Measurements from ENCODE around the gene TBC1D24. TPM values are rescaled to one million over a fixed set of nuclear protein-coding genes. Genes with fewer than 3 reads are reported as not detected.
"Not testable (repeated sequence)": the region's sequence is repeated elsewhere in the genome, so short reads cannot be mapped to it uniquely, and the experiment has no call there.

TBC1D24 gene
- total RNA-seq, 1 experiment from 2014 or later, result 24.6 TPM

DNA sequence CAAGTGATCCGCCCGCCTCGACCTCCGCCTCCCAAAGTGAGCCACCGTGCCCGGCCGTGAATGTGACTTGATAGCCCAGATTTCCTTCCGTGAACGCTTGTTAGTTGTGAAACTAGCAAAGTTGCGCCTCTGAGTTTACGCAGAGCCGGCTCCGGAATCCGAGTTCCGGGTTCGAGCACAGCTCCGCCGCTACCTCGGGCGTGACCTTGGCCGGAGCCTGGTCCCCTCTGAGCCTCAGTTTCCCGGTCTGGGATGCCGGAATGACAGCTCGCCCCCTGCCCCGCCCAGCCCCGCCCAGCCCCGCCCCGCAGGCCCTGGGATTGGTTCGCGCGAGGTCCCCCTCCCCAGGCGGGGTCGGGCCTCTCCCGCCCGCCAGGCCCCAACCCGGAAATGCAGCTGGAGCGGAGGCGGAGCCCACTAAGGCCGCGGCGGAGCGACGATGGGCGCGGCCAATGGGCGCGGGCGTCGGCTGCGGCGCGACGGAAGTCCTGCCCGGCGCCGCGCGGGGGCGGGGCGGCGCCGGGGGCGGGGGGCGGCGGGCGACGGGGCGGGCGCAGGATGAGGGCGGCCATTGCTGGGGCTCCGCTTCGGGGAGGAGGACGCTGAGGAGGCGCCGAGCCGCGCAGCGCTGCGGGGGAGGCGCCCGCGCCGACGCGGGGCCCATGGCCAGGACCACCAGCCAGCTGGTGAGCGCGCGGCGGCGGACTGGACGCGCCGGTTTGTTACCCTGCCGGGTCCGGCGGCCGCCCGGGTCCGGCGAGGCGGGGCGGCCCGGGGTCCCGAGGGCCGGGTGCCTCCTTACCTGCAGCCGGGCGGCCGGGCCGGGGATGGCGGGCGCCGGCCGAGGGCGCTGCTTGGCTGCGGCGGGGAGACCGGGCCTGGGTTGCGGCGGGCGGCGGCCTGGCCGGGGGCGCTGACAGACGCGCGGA lies 62.8 kb downstream of the TBC1D24 start, which contains the start of gene PDPK1 (continued):
- TF ChIP-seq SRF (IDR thresholded peaks at IDR 0.05; ENCODE audit: low read depth) (no peak), SP1 (IDR thresholded peaks at IDR 0.05; ENCODE audit: low read depth) (peak; percentile 60), EZH2phosphoT487 (IDR thresholded peaks at IDR 0.05; ENCODE audit: borderline replicate concordance) (no peak), FOSL1 (IDR thresholded peaks at IDR 0.05; ENCODE audit: low read depth) (no peak), POLR2AphosphoS5 (IDR thresholded peaks at IDR 0.05; ENCODE audit: low read depth, low read length) (peak; percentile 62; the same call in 1 of the 2 replicates), CEBPB (IDR thresholded peaks at IDR 0.05; ENCODE audit: low read depth) (no peak), SIN3A (IDR thresholded peaks at IDR 0.05; ENCODE audit: low read depth) (peak; percentile 18; the same call in 1 of the 2 replicates)
- TF ChIP-seq, protein P1, sequence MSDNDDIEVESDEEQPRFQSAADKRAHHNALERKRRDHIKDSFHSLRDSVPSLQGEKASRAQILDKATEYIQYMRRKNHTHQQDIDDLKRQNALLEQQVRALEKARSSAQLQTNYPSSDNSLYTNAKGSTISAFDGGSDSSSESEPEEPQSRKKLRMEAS (IDR thresholded peaks at IDR 0.05), result 0 out of 2 replicates have a peak, but pooled peaks have one; percentile 18
- TF ChIP-seq, protein P2, sequence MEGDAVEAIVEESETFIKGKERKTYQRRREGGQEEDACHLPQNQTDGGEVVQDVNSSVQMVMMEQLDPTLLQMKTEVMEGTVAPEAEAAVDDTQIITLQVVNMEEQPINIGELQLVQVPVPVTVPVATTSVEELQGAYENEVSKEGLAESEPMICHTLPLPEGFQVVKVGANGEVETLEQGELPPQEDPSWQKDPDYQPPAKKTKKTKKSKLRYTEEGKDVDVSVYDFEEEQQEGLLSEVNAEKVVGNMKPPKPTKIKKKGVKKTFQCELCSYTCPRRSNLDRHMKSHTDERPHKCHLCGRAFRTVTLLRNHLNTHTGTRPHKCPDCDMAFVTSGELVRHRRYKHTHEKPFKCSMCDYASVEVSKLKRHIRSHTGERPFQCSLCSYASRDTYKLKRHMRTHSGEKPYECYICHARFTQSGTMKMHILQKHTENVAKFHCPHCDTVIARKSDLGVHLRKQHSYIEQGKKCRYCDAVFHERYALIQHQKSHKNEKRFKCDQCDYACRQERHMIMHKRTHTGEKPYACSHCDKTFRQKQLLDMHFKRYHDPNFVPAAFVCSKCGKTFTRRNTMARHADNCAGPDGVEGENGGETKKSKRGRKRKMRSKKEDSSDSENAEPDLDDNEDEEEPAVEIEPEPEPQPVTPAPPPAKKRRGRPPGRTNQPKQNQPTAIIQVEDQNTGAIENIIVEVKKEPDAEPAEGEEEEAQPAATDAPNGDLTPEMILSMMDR (IDR thresholded peaks at IDR 0.05 in 2 of 3, conservative IDR thresholded peaks at IDR 0.05 in 1 of 3; ENCODE audit: borderline replicate concordance in 1 of 3, insufficient read depth in 1 of 3, low read depth in 2 of 3, low read length in 2 of 3), result no peak
- TF ChIP-seq, protein P3, sequence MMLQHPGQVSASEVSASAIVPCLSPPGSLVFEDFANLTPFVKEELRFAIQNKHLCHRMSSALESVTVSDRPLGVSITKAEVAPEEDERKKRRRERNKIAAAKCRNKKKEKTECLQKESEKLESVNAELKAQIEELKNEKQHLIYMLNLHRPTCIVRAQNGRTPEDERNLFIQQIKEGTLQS (IDR thresholded peaks at IDR 0.05), result no peak

DNA sequence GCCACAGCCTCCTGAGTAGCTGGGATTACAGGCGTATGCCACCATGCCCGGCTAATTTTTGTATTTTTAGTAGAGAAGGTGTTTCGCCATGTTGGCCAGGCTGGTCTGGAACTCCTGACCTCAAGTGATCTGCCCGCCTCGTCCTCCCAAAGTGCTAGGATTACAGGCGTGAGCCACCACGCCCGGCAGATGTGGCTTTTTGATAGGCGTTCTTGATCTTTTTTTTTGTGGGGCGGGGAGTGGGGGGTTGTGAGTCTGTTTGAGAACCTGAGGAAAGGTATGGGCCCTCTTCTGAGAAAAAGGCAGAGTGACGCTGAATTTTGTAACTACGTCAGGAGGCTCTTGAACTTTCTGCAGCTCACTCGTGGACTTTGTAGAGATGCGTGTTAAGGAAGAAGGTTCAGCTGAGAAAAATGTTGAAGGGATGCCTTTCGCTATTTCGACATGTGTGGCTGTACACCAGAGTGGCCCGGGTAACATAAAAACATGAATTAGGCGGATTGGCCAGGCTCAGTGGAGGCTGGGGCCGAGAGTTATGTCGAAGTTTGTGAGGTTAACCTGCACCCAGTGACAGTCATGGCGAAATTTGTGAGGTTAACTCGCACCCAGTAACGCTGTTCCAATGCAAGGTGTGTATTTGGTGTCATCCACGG lies 64.4 kb downstream of the TBC1D24 start:
- H3K9me3 ChIP-seq (ENCODE audit: control insufficient read depth in 1 of 2, insufficient read depth in 1 of 2, low read depth in 1 of 2, low read length in 2 of 2); DNase-seq (ENCODE audit: low read depth, low spot score); H2AFZ ChIP-seq (ENCODE audit: low read depth, low read length, poor library complexity, severe bottlenecking); BruUV-seq (replicated peaks); H3K36me3 ChIP-seq (ENCODE audit: control insufficient read depth in 1 of 2, insufficient read depth in 2 of 2, low read length in 2 of 2); CTCF ChIA-PET; POLR2A ChIA-PET; H3K4me3 ChIP-seq (replicated peaks in 1 of 2; ENCODE audit: low read depth in 1 of 2, low read length in 2 of 2); ATAC-seq; H4K20me1 ChIP-seq (ENCODE audit: insufficient read depth); H3K9ac ChIP-seq (ENCODE audit: low read length); intact Hi-C loops (cut with micrococcal nuclease); H3K27ac ChIP-seq (ENCODE audit: low read depth, low read length); H3K9me2 ChIP-seq (ENCODE audit: insufficient read depth); H3K27me3 ChIP-seq (ENCODE audit: insufficient read depth, low read length): not testable (repeated sequence)
- peak overlapping the region; percentile 75; the same call in 1 of the 2 replicates for H3K4me2 ChIP-seq (ENCODE audit: low read length)
- peaks cover 10 to 18% of the 10 kb centered on the region in 2 experiments for H3K4me1 ChIP-seq (ENCODE audit: control insufficient read depth in 1 of 2, insufficient read depth in 2 of 2, low read length in 2 of 2)
- H3K79me2 ChIP-seq (ENCODE audit: insufficient read depth, low read length), result peaks cover 26% of the 10 kb centered on the region
- RAD21 ChIA-PET (ENCODE audit: low non-redundant PET in 1 of 2, low total read pairs in 2 of 2, uncharacterized antibody in 2 of 2, unreplicated experiment in 2 of 2), result interaction anchor here in 1 of 2 experiments (0.7 kb wide), 1 partner anchor 24 kb away, joined by 3 read pairs; no protein-coding TSS in a partner anchor
